SK-N-SH (cell line): Measurements from ENCODE around the gene MTCH1. TPM values are rescaled to one million over a fixed set of nuclear protein-coding genes. Genes with fewer than 3 reads are reported as not detected.

Experiments used
- CTCF ChIA-PET: fragments of 300-600, 350-600 bp; formaldehyde crosslinking; extraction: SDS; loops from one replicate; lab custom pipeline; 2021; lab: Yijun Ruan, JAX
- POLR2A ChIA-PET: fragments of 350-600 bp; sonication (Branson Sonifier 250); formaldehyde crosslinking; extraction: SDS; loops from one replicate; lab custom pipeline; 2020; ENCODE audit warnings: antibody characterized with exemption, inconsistent platforms; lab: Yijun Ruan, JAX
- DNase-seq: peaks from one replicate; pipeline ENCODE4 v3.0.0; 2012
- H2AFZ ChIP-seq: fragments of 200-600 bp; sonication (generic); 2 replicates; pipeline ENCODE4 v1.8.1; 2016; ENCODE audit warnings: antibody characterized with exemption, mild to moderate bottlenecking, low read depth
- H3F3A ChIP-seq: fragments of 200-600 bp; sonication (generic); replicated peaks from 2 replicates; pipeline ENCODE3; 2016; ENCODE audit warnings: antibody characterized with exemption, mild to moderate bottlenecking; ENCODE audit not compliant: insufficient read depth
- H3K27ac ChIP-seq, 2 experiments: fragments of 200-500 bp in 1 of 2; fragments of 200-600 bp in 1 of 2; sonication (Bioruptor generic) in 1 of 2; sonication (generic), shearing (Covaris generic) in 1 of 2; 2 replicates each; pipeline versions ENCODE4 v1.5.1 to v1.6.1; 2014 to 2016; ENCODE audit warnings: low read depth in 2 of 2, inconsistent platforms in 1 of 2, low read length in 1 of 2, mild to moderate bottlenecking in 1 of 2, mixed read lengths in 1 of 2
- H3K27me3 ChIP-seq: fragments of 200-600 bp; sonication (generic), shearing (Covaris generic); 2 replicates; pipeline ENCODE4 v1.6.1; 2016; ENCODE audit warnings: mixed run types; ENCODE audit not compliant: insufficient read depth
- H3K36me3 ChIP-seq, 2 experiments: fragments of 200-500 bp in 1 of 2; fragments of 200-600 bp in 1 of 2; sonication (Bioruptor generic) in 1 of 2; sonication (generic) in 1 of 2; replicated peaks in 1 of 2; 2 replicates each; pipeline versions ENCODE3 to v1.5.1; 2014 to 2016; ENCODE audit warnings: low read length in 1 of 2, mild to moderate bottlenecking in 1 of 2; ENCODE audit not compliant: insufficient read depth in 2 of 2, control insufficient read depth in 1 of 2
- H3K4me1 ChIP-seq, 2 experiments: fragments of 200-500 bp in 1 of 2; fragments of 200-600 bp in 1 of 2; sonication (Bioruptor generic) in 1 of 2; sonication (generic), shearing (Covaris generic) in 1 of 2; 2 replicates each; pipeline versions ENCODE4 v1.5.1 to v1.6.1; 2014 to 2016; ENCODE audit warnings: low read depth in 1 of 2, low read length in 1 of 2, mixed run types in 1 of 2; ENCODE audit not compliant: insufficient read depth in 2 of 2, control insufficient read depth in 1 of 2
- H3K4me2 ChIP-seq: fragments of 200-600 bp; sonication (generic), shearing (Covaris generic); 2 replicates; pipeline ENCODE4 v1.6.1; 2017; ENCODE audit warnings: mixed run types
- H3K4me3 ChIP-seq, 2 experiments: fragments of 200-500 bp in 1 of 2; fragments of 200-600 bp in 1 of 2; sonication (Bioruptor generic) in 1 of 2; sonication (generic), shearing (Covaris generic) in 1 of 2; 2 replicates each; pipeline versions ENCODE4 v1.5.1 to v1.8.1; 2014 to 2016; ENCODE audit warnings: low read depth in 2 of 2, inconsistent platforms in 1 of 2, low read length in 1 of 2, mild to moderate bottlenecking in 1 of 2, mixed read lengths in 1 of 2, moderate library complexity in 1 of 2
- H3K79me2 ChIP-seq: fragments of 200-600 bp; sonication (generic); 2 replicates; pipeline ENCODE4 v1.8.1; 2017; ENCODE audit warnings: mild to moderate bottlenecking; ENCODE audit not compliant: insufficient read depth
- H3K9ac ChIP-seq: fragments of 200-600 bp; sonication (generic); 2 replicates; pipeline ENCODE4 v1.6.1; 2017; ENCODE audit warnings: mixed run types
- H3K9me2 ChIP-seq: fragments of 200-600 bp; sonication (generic); 2 replicates; pipeline ENCODE4 v1.6.1; 2017; ENCODE audit warnings: mixed run types
- H3K9me3 ChIP-seq: fragments of 200-600 bp; sonication (generic); 2 replicates; pipeline ENCODE4 v1.6.1; 2017; ENCODE audit warnings: mixed run types, mild to moderate bottlenecking, moderate library complexity
- H4K20me1 ChIP-seq: fragments of 200-600 bp; sonication (generic); 2 replicates; pipeline ENCODE4 v1.6.1; 2017; ENCODE audit warnings: mild to moderate bottlenecking, mixed run types; ENCODE audit not compliant: insufficient read depth
- ELF1 ChIP-seq: IDR thresholded peaks from 2 replicates; pipeline ENCODE4 v1.4.0; 2012
- FOSL2 ChIP-seq: IDR thresholded peaks from 2 replicates; pipeline ENCODE4 v1.4.0; 2012; ENCODE audit warnings: low read depth, mild to moderate bottlenecking, moderate library complexity, borderline replicate concordance
- FOXJ3 ChIP-seq: sonication (generic); formaldehyde crosslinking; IDR thresholded peaks from 2 replicates; pipeline ENCODE4 v1.5.1; 2020; ENCODE audit warnings: mild to moderate bottlenecking, missing genetic modification reagents
- MXI1 ChIP-seq: IDR thresholded peaks from 2 replicates; pipeline ENCODE4 v1.6.1; 2012; ENCODE audit warnings: mild to moderate bottlenecking, low read depth, low read length, improper control_type of control experiment
- NFIC ChIP-seq: IDR thresholded peaks from 2 replicates; pipeline ENCODE4 v1.4.0; 2012; ENCODE audit warnings: borderline replicate concordance
- TCF12 ChIP-seq: IDR thresholded peaks from 2 replicates; pipeline ENCODE4 v1.4.0; 2012
- WGBS: methylation state at CpG from one replicate; pipeline ENCODE4 v1.1.6; 2017; ENCODE audit warnings: low lambda C conversion rate; 5-methylcytosine and 5-hydroxymethylcytosine counted together
- polyA plus RNA-seq, 3 experiments: library from polyadenylated mRNA; depleted of rRNA; stranded (reverse); fragments of >200 nt; gene quantifications; 2 replicates each; pipeline ENCODE4 v1.2.3, GENCODE V29; 2012
- TF ChIP-seq, protein P1 (sequence below): fragments of 150-350 bp; IDR thresholded peaks from 2 replicates; pipeline ENCODE4 v1.6.1; 2016; ENCODE audit warnings: mild to moderate bottlenecking, low read depth, low read length
- TF ChIP-seq, protein P2 (sequence below): IDR thresholded peaks from 2 replicates; pipeline ENCODE4 v1.4.0; 2012; ENCODE audit warnings: low read depth, borderline replicate concordance
- TF ChIP-seq, protein P3 (sequence below): fragments of 150-350 bp; IDR thresholded peaks from 2 replicates; pipeline ENCODE4 v1.6.1; 2017; ENCODE audit warnings: antibody characterized with exemption, low read length, low read depth, borderline replicate concordance
- TF ChIP-seq, protein P4 (sequence below): IDR thresholded peaks from 2 replicates; pipeline ENCODE4 v1.4.0; 2012; ENCODE audit warnings: low read depth

MTCH1 gene
- polyA plus RNA-seq, 1 of the 3 experiments (the other 2 are of a cell fraction) = 151 TPM

DNA sequence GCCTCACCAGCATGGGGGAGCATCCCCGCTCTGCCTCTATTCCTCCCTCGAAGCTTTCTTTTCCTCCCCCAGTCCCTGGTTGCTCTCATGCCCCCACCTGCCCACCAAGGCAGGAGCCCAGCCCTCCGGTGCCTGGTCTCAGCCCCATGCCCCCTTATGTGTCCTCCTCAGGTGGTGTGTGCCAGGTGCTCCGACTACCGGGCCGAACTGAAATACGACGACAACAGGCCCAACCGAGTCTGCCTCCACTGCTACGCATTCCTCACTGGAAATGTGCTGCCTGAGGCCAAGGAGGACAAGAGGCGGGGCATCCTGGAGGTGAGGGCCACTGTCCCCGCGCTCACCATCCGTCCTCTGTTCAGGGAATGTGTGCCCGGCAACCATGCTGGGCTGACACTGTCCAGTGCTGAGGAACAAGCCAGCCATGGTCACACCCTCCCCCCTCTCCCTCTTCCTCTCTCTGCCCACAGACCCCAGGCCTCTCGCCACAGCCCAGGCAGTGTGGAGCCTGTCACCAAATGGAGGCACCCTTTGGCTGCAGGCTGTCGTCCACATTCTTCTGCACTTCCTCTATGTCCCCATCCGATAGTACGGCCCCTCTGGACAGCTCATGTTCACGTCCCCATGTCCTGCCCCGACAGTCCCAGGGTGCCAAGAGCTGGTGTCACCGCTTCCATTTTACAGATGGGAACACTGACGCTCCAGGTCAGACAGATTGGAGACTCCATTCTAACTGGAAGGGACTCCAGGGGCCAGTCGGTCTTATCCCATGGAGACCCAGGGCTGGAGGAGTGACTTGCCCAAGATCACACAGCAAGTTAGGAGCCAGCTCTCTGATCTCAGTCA is 39.8 kb upstream of the MTCH1 start:
- no peak for DNase-seq
- CTCF ChIA-PET = interaction anchor here (1.2 to 36.6 kb wide), 5 partner anchors 4 to 184 kb away, joined by 4 to 678 read pairs (median 431); partner anchors contain the start of gene PIM1
- Histone ChIP-seq H3K27ac (no peak overlapping the region), H2AFZ (no peak overlapping the region), H3K27me3 (no peaks in the 10 kb centered on the region), H4K20me1 (no peaks in the 10 kb centered on the region), H3K9me3 (no peaks in the 10 kb centered on the region), H3K9ac (no peak overlapping the region), H3F3A (no peaks in the 10 kb centered on the region), H3K4me3 (no peak overlapping the region), H3K79me2 (no peaks in the 10 kb centered on the region), H3K4me1 (peaks cover 0 to 5% of the 10 kb centered on the region in 2 experiments; a peak in 2 of 4 replicates), H3K36me3 (no peaks in the 10 kb centered on the region), H3K9me2 (no peaks in the 10 kb centered on the region), H3K4me2 (no peak overlapping the region)
- POLR2A ChIA-PET = no interaction called here
- WGBS = 93% methylated on average over 17 of the region's 24 CpGs
- TF ChIP-seq ELF1 (no peak), NFIC (no peak), FOXJ3 (CRISPR knock-in tag) (no peak), MXI1 (no peak), TCF12 (no peak)
- TF ChIP-seq, protein P1, sequence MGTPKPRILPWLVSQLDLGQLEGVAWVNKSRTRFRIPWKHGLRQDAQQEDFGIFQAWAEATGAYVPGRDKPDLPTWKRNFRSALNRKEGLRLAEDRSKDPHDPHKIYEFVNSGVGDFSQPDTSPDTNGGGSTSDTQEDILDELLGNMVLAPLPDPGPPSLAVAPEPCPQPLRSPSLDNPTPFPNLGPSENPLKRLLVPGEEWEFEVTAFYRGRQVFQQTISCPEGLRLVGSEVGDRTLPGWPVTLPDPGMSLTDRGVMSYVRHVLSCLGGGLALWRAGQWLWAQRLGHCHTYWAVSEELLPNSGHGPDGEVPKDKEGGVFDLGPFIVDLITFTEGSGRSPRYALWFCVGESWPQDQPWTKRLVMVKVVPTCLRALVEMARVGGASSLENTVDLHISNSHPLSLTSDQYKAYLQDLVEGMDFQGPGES = no peak
- TF ChIP-seq, protein P2, sequence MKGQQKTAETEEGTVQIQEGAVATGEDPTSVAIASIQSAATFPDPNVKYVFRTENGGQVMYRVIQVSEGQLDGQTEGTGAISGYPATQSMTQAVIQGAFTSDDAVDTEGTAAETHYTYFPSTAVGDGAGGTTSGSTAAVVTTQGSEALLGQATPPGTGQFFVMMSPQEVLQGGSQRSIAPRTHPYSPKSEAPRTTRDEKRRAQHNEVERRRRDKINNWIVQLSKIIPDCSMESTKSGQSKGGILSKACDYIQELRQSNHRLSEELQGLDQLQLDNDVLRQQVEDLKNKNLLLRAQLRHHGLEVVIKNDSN = no peak
- TF ChIP-seq, protein P3, sequence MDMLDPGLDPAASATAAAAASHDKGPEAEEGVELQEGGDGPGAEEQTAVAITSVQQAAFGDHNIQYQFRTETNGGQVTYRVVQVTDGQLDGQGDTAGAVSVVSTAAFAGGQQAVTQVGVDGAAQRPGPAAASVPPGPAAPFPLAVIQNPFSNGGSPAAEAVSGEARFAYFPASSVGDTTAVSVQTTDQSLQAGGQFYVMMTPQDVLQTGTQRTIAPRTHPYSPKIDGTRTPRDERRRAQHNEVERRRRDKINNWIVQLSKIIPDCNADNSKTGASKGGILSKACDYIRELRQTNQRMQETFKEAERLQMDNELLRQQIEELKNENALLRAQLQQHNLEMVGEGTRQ = no peak

DNA sequence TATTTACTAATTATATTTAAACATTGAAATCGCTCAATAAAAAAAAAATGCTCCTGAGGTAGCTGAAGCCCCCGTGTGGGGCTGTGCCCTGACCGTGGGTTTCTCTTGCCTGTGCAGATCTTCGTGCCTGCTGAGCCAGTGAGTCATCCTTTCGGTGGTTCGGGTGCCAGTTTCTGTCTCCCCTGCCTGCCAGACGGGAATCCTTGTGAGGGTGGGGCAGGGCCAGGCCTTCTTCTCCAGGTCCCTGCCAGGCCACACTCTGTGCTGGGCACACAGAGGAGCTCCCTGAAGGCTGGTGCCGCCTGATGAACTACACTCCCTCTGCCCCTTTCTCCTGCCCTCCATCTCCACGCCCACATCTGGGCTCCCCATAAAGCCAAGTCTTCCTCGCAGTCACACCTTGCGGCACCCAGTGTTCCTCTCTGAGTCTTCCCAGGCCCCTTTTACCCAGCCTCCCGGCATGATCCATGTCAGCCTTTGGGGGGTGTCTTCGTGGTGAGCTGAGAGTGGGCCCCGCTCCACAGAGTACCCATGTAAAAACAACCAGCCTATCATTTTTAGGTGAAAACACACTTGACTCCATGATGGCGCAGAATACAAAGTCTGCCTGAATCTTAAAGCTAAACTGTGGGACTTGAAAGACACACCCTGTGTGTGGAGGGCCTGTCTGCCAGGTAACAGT is 38.8 kb upstream of the MTCH1 start:
- Histone ChIP-seq H3K4me1 (peaks cover 0 to 5% of the 10 kb centered on the region in 2 experiments; a peak in 2 of 4 replicates), H3K27ac (no peak overlapping the region), H3F3A (no peaks in the 10 kb centered on the region), H3K27me3 (no peaks in the 10 kb centered on the region), H3K9me3 (no peaks in the 10 kb centered on the region), H3K4me3 (no peak overlapping the region), H4K20me1 (no peaks in the 10 kb centered on the region), H3K36me3 (no peaks in the 10 kb centered on the region), H3K9me2 (no peaks in the 10 kb centered on the region), H3K4me2 (peak overlapping the region; percentile 53; the same call in 1 of the 2 replicates), H3K79me2 (no peaks in the 10 kb centered on the region), H2AFZ (no peak overlapping the region), H3K9ac (no peak overlapping the region)
- TF ChIP-seq MXI1 (no peak), NFIC (peak; percentile 27; the same call in 1 of the 2 replicates), TCF12 (0 out of 2 replicates have a peak, but pooled peaks have one; percentile 13), FOSL2 (peak; percentile 75; the same call in 1 of the 2 replicates)
- TF ChIP-seq, protein P4, sequence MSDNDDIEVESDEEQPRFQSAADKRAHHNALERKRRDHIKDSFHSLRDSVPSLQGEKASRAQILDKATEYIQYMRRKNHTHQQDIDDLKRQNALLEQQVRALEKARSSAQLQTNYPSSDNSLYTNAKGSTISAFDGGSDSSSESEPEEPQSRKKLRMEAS = no peak
- CTCF ChIA-PET = interaction anchor here (0.7 to 26.3 kb wide), 4 partner anchors 19 to 258 kb away, joined by 3 to 678 read pairs (median 424); partner anchors contain the start of gene PIM1
- no peak for DNase-seq
- POLR2A ChIA-PET = no interaction called here
- 52% methylated on average over 15 of the region's 15 CpGs for WGBS
